ENCODE results near the gene LAPTM5.

Gene LAPTM5

DNA sequence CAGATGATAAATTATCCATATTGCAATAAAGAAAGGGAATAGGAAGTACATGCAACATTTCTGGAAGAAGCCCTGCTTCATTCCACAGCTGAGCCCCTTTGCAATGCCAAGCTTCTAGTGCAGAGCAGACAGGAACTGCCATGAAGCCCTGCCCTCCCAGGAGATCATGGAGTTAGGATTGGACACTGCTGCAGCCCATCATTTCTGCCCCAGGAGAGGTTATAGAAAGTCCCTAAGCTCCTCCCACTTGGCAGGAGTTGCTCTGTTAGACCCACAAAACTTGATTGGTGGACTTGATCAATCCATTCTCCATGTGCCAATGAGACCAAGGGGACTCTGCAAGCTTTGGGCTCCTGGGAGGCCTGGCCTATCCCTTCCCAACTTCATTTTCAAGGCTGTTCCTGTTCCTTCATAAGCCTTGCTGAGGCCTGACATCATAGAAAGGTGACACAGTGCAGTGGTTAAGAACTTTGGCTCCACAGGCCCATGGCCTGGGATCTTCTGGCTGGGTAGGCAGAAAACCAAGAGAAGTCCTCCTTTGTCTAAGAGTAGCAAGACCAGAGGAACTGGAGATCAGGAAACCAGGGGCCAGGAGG is 1.3 kb upstream of the LAPTM5 start:
- FAIRE-seq, result no peak
- DNase-seq (ENCODE audit: insufficient read length, low spot score), result no peak
- TF ChIP-seq, protein P1, sequence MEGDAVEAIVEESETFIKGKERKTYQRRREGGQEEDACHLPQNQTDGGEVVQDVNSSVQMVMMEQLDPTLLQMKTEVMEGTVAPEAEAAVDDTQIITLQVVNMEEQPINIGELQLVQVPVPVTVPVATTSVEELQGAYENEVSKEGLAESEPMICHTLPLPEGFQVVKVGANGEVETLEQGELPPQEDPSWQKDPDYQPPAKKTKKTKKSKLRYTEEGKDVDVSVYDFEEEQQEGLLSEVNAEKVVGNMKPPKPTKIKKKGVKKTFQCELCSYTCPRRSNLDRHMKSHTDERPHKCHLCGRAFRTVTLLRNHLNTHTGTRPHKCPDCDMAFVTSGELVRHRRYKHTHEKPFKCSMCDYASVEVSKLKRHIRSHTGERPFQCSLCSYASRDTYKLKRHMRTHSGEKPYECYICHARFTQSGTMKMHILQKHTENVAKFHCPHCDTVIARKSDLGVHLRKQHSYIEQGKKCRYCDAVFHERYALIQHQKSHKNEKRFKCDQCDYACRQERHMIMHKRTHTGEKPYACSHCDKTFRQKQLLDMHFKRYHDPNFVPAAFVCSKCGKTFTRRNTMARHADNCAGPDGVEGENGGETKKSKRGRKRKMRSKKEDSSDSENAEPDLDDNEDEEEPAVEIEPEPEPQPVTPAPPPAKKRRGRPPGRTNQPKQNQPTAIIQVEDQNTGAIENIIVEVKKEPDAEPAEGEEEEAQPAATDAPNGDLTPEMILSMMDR (IDR thresholded peaks at IDR 0.05; ENCODE audit: insufficient read depth, missing control alignments), result no peak

DNA sequence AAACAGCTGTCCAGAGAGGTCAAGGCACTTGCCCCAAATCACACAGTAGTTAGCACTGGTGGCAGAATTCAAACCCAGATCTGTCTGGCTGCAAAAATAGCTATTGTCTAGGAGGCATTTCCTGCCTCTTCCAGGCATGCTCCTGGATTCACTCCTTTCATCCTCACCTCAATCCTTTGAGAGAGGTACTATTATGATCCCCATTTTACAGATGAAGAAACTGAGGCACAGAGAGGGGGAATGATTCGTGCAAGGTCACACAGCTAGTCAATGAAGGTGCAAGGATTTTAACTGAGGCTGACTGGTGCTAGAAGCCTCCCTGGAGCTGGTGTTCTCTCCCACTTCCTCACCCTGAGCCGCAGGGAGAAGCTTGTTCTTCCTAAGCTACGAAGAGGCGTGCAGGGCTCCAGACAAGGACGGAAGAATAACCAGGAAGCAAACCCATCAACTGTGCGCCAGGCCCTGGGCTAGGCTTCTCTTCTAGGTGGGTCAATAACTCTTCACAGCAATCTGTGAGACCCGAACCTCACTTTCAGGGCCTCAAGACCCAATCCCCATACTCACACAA is 631 bp upstream of the LAPTM5 start:
- TF ChIP-seq, protein P1 (IDR thresholded peaks at IDR 0.05; ENCODE audit: insufficient read depth, missing control alignments), result no peak
- DNase-seq (ENCODE audit: insufficient read length, low spot score), result no peak
- no peak for FAIRE-seq

GRCh38 chr1:30756545-30757351 is 826 bp downstream of the LAPTM5 start:
- FAIRE-seq, result no peak
- TF ChIP-seq, protein P1 (IDR thresholded peaks at IDR 0.05; ENCODE audit: insufficient read depth, missing control alignments), result no peak
- DNase-seq (ENCODE audit: insufficient read length, low spot score), result no peak

DNA sequence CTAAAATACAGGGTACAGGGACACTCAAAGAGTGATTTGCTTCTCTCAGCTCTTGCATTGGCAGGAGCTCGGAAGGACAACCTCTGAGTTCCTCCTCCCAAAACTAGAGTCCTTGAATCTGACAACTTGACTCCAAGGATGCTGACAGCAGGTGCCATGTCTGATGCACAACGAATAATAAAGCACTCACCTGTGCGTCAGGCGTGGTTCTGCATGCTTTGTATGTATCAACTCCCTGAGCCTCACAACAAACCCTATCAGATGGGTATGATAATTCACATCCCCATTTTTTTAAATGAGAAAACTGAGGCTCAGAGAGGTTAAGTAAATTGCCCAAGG is 1.4 kb downstream of the LAPTM5 start:
- DNase-seq (ENCODE audit: insufficient read length, low spot score), result no peak
- FAIRE-seq, result no peak
- TF ChIP-seq, protein P1 (IDR thresholded peaks at IDR 0.05; ENCODE audit: insufficient read depth, missing control alignments), result no peak

DNA sequence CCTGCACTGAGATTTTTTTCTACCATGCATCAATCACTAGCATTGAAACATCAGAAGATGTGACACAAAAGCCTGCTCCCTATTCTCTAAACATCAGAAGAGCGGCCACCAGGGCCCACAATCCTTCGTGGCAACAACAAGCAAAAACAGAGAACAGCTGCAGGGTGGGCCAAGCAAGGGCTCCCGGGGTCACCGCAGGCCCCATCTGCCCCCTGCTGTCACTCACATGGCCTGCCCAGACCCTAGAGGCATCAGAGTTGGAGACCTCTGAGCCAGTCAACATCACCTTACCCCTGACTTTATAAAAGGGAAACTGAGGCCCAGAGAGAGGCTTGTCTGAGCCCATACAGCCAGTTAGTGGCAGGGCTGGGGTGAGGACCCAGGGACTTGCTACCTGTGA is 1.8 kb downstream of the LAPTM5 start:
- TF ChIP-seq, protein P1 (IDR thresholded peaks at IDR 0.05; ENCODE audit: insufficient read depth, missing control alignments), result no peak
- no peak for FAIRE-seq
- DNase-seq (ENCODE audit: insufficient read length, low spot score), result no peak

- no peak for DNase-seq (ENCODE audit: insufficient read length, low spot score)
- TF ChIP-seq, protein P1 (IDR thresholded peaks at IDR 0.05; ENCODE audit: insufficient read depth, missing control alignments), result no peak
- FAIRE-seq, result no peak
Measured at GRCh38 chr1:30755334-30755733, 2.2 kb downstream of the LAPTM5 start.

DNA sequence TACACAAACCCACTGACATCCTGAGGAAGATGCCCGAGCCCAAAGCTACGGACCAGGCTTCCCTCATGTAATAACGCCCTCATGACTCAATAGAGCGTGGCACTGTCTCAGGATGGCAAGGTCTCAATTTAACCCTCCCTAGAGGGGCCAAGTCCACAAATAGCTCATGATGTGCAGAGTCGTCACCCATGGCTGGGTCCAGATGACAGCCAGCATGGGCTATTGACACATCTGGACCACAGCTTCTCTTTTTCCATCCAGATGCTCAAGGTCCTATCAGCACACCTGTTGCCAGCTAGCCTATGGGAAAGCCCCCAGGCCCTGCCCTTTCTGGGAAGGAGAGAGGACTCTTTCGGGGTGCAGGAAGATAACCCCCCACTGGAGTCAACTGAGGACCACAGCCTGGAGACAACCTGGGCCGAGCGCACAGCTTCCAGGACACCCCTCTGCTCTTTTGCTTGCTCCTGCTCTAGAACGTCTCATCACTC is 2.8 kb downstream of the LAPTM5 start:
- FAIRE-seq (no peak), DNase-seq (ENCODE audit: insufficient read length, low spot score) (no peak)
- TF ChIP-seq, protein P1 (IDR thresholded peaks at IDR 0.05; ENCODE audit: insufficient read depth, missing control alignments), result no peak

Data from D721Med (cell line).